CD4-positive, alpha-beta T cell treated with Interleukin-15 for 4 hours (primary cell): ENCODE results near the gene HK3.
"Not testable (repeated sequence)": the region's sequence is repeated elsewhere in the genome, so short reads cannot be mapped to it uniquely, and the experiment has no call there.

Experiments used
- DNase-seq: peaks from one replicate; pipeline ENCODE4 v3.0.0-alpha.2; 2020; ENCODE audit warnings: low spot score

HK3 gene

GRCh38 chr5:176882567-176882903 is 16.6 kb downstream of the HK3 start:
- no peak for DNase-seq

DNA sequence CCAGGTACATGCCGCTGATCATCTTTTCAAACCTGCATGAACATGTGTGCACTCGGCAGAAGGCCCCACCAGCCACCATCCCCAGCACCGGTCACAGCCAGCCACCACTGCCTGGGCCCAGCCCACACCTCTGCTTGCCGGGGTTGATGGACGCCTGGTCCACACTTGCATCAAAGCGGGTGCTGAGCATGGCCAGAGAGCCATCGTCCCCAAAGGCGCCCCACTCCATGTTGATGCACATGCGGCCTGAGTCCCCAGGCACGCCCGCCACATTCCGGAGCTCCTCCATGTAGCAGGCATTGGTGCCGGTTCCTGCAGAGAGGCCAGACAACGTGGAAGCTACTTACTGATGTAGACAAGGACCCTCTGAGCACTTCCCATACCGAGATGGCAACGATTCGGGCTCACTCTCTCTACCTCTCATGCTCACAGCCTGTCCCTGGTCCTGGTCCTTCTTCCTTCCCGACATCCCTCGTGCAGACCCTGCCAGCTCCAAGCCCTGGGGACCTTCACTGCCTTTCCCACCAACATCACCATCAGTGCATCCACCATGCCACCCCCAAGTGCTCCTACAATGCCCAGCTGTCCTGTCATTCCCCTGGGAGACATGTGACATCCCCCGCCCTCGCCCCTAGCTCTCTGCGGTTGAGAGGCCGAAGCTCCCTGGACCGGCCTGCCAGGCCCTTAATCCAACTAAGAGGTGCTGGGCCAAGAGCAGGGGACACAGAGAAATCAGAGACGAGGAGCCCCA is 17.2 kb downstream of the HK3 start:
- no peak for DNase-seq

- no peak for DNase-seq
These were observed 18.0 kb downstream of the HK3 start for GRCh38 chr5:176881021-176881749.

DNA sequence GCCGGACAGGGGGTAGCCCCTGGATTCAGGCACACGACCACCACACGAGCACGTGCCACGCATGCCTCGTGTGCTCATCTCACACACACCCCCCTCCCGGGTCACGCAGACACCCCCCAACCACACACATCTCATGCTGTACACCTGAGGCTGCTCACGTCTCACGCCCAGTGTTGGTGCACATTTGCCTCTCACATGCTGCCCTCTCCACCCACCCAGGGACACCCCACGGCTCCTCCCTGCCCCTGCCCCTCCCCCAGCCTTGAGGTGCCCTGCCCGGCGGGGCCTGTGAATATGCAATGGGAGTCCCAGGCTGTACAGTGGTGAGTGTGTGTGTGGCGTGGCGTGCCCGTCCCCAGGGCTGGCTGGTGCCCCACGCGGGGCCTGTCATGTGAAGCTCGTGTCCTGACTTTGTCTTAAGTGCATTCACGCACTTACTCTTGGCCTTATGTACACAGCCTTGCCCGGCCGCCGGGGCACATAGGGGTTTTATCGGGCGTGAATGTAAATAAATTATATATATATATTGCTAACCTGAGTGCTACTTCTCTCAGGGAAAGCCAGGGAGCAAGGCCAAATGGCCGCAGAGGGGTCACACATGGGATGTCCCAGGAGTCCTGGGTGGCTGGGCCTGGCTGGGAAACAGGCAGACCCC is 18.7 kb downstream of the HK3 start:
- no peak for DNase-seq

GRCh38 chr5:176879663-176880361 is 19.3 kb downstream of the HK3 start:
- no peak for DNase-seq

DNA sequence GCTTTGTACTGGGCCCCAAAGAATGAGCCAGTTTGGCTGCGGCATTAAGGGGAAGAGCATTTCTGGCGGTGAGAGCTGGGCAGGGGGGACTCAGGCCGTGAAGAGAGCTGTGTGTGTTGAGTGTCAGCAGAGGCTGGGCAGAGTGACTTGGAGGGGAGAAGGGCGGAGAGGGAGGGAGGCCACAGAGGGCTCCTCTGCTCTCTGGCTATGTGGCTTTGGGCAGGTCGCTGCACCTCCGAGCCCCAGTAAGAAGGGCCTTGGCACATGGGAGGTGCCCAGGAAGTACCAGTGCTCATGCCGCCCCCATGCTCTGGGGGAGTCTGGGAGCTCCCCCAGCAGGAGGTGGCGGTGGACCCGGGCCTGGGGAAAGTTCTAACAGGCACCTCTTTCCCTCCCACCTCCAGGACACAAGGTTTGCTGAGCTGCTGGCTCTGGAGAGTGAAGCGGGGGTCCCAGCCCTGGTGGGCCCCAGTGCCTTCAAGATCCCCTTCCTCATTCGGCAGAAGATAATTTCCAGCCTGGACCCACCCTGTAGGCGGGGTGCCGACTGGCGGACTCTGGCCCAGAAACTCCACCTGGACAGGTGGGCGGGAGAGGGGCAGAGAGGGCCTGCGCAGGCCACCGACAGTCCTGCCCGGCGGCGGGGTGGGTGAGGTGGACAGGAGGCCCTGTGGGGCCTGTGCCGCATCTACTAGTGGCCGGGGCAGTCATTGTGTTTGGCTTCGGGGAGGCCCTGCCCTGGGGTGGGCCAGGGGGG is 20.1 kb downstream of the HK3 start:
- no peak for DNase-seq

GRCh38 chr5:176878463-176878862 is 20.7 kb downstream of the HK3 start:
- DNase-seq, result no peak

DNA sequence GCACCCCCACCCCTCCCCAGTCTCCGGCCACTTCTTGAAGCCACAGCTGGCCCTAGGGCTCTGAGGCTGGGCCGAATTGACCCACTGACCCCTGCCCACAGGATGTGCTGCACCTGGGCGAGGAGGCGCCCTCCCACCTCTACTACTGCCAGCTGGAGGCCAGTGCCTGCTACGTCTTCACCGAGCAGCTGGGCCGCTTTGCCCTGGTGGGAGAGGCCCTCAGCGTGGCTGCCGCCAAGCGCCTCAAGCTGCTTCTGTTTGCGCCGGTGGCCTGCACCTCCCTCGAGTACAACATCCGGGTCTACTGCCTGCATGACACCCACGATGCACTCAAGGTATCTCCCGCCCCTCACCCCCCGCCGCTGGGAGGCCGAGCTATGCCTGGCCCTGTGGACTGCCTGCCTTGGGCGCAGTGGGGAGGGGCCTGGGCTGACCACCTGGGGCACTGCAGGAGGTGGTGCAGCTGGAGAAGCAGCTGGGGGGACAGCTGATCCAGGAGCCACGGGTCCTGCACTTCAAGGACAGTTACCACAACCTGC is 21.3 kb downstream of the HK3 start:
- DNase-seq, result no peak

DNA sequence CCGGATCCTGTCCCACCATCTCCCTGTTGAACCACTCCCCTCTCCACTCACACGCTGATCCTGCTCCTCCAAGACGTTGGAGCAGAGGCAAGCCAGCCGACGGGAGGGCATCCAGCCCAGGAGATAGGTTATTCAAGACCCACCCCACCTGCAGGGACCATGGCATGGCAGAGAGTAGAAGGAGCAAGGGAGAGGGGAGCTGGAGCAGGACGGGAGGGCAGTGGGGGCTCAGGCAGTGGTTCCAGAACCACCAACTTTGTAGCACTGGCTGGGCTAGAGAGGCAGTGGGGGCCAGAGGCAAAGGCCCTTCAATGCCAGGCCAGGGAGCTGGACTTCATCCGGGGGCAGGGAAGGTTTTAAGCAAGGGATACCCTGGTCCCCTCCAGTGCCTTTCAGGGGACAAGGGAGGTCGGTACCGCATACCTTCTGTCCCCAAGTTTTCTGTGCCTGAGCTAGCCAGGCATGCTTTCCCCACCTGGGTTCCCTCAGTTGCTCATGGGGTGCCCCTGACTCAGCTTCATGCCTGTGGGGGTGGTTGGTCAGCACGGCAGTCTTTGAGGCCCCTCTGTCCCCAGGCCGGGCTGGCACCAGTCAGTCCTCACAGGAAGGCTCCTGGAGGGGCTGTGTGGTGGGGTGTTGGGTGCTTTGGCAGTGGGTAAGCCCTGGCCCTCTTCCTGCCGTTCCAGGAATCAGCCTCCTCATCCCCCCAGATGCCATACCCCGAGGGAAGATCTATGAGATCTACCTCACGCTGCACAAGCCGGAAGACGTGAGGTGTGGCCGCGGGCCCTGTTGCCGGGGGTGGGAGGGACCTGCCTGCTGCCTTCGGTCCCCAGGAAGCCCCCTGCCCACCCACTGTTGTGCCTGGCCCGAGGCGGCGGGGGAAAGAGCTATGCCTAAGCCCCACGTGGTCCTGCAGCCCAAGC is 22.4 kb downstream of the HK3 start:
- DNase-seq, result no peak

DNA sequence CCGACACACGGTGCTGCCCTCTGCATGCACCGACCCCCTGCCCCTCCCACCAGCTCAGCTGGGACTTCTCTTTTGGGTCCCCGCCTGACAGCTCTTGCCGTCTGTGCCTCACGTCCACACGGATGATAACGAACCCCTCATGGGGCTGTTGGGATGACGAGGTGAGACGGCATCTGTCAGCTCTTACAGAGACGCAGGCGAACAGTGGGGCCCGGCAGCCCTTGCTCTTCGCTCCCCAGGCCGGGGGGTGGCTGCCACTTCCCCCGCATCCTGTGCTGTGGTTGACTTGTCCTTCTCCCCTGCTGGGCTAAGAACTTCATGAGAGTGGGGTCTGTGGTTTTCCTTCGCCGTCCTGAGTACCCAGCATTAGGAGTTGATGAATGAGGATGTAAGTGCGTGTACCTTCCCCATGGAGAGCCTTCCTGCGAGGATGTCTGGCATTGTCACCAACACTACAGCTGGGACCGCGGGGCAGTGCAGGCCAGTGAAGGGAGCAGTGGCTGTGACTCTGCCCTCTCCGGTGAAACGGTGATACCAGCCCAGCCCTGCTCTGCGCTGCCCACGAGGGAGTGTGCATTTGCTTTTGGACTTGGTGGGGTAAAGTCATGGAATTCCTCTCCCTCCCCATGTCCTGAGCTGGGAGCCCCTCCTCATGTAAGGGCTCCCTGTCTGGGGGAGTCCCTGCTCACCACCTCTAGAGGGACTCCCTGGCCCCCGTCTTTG is 23.2 kb downstream of the HK3 start:
- no peak for DNase-seq

DNA sequence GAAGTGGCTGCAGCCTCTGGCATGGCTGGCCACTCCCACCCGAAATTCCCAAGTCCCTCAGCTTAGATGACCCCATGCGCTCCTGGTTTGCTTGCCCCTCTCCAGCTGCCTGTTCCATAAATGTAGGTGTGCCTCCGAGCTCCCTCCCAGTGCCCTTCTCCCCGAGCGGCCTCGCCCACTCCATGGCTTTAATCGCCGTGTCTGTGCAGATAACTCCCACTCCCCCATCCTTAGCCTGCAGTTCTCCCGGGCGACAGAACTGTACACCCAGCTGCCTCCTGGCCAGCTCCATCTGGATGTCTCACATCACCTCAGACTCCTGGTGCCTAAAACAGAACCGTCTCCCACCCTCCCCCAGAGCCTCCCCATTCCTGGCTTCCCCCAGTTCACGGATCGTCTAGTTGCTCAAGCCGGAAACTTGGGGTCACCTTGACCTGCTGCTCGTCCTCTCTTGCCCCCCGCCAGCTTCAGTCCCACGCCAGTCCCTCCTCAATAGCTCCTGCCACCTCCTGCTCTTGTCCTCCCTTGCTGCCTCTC is 24.1 kb downstream of the HK3 start:
- DNase-seq, result no peak

DNA sequence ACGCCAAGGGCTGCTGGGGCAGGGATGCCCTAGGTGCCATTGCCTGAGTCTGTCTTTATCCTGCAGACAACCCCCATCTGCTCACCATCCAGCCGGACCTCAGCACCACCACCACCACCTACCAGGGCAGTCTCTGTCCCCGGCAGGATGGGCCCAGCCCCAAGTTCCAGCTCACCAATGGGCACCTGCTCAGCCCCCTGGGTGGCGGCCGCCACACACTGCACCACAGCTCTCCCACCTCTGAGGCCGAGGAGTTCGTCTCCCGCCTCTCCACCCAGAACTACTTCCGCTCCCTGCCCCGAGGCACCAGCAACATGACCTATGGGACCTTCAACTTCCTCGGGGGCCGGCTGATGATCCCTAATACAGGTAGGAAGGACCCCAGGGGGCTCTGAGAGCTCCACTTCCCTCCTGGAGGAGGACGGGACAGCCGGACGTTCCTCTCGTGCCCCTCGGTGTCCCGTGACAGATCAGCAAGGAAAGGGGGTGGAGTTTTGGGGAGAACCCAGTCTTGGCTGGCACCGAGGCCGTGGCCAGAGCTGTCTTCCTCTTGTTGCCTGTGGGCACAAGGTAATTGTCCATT is 24.9 kb downstream of the HK3 start:
- no peak for DNase-seq

- DNase-seq, result no peak
These were observed 25.5 kb downstream of the HK3 start for GRCh38 chr5:176873541-176874172.

DNA sequence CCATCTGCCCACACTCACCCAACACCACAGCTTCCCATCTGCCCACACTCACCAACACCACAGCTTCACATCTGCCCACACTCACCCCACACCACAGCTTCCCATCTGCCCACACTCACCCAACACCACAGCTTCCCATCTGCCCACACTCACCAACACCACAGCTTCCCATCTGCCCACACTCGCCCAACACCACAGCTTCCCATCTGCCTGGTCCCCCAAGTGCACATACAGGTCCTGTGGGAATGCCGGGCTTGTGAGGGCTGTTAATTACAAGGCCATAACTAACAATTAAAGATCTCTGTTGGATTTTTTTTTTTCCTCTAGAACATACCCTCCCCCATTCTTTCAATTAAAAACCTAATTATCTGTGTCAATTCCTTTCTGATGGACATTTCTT is 26.1 kb downstream of the HK3 start:
- not testable (repeated sequence) for DNase-seq

GRCh38 chr5:176872586-176872985 is 26.6 kb downstream of the HK3 start:
- not testable (repeated sequence) for DNase-seq

DNA sequence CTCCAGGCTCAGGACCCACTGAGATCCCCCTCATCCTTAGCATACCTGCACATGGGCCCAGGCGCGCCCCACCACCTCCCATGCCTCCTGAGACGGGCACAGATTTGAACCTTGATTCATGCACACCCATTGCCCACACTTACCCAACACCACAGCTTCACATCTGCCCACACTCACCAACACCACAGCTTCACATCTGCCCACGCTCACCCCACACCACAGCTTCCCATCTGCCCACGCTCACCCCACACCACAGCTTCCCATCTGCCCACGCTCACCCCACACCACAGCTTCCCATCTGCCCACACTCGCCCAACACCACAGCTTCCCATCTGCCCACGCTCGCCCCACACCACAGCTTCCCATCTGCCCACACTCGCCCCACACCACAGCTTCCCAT is 28.5 kb downstream of the HK3 start:
- DNase-seq, result not testable (repeated sequence)

DNA sequence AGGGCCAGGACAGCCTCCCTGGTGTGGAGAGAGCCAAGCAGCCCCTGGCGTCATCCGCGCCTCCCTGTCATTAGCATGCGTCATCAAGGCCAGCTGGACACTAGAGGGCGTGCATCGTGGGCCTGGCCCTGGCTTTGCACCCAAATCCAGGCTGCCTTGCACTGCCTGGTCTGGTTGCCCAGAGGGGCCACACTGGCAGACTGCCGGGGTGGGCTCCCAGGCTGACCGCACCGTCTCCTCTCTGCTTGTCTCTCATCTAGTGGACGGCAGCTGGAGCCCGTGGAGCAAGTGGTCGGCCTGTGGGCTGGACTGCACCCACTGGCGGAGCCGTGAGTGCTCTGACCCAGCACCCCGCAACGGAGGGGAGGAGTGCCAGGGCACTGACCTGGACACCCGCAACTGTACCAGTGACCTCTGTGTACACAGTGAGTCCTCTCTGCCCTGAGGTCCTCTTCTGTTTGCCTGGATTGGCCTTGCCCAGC is 29.0 kb downstream of the HK3 start:
- no peak for DNase-seq

GRCh38 chr5:176869501-176870109 is 29.5 kb downstream of the HK3 start:
- DNase-seq, result no peak
